Left lung (tissue), 10 donors: ENCODE results near the gene RPTOR. TPM values are rescaled to one million over a fixed set of nuclear protein-coding genes. Genes with fewer than 3 reads are reported as not detected.

Source experiments
- ATAC-seq: fragments of 200-7000 bp; cut with Tn5 transposase; one replicate; pipeline ENCODE4 v1.9.1; 2020; ENCODE audit warnings: moderate library complexity
- DNase-seq, 4 donors: peaks; one replicate each; pipeline ENCODE4 v3.0.0-alpha.2; 2013 to 2020
- H3K27ac ChIP-seq, 2 donors: fragments of 200-600 bp; sonication (generic) in 1 of 2; one replicate each; pipeline versions ENCODE4 v1.5.0 to v1.8.0; 2020 to 2021
- H3K27me3 ChIP-seq, 2 donors: fragments of 200-600 bp; sonication (generic) in 1 of 2; one replicate each; pipeline versions ENCODE4 v1.5.0 to v1.8.0; 2020 to 2021
- H3K36me3 ChIP-seq, 2 donors: fragments of 200-600 bp; sonication (generic) in 1 of 2; one replicate each; pipeline versions ENCODE4 v1.5.0 to v1.8.0; 2020 to 2021
- H3K4me1 ChIP-seq, 2 donors: fragments of 200-600 bp; one replicate each; pipeline ENCODE4 v1.8.0; 2021
- H3K4me3 ChIP-seq, 2 donors: fragments of 200-600 bp; sonication (generic) in 1 of 2; one replicate each; pipeline versions ENCODE4 v1.5.0 to v1.8.0; 2020 to 2021; ENCODE audit warnings: mild to moderate bottlenecking in 1 of 2
- H3K9me3 ChIP-seq, 2 donors: fragments of 200-600 bp; sonication (generic) in 1 of 2; one replicate each; pipeline versions ENCODE4 v1.5.0 to v1.8.0; 2020 to 2021
- intact Hi-C, 2 donors: fragments of 100-400 bp; cut with DNase I; formaldehyde crosslinking; loops; one replicate each; pipeline versions ENCODE4 v1.11.2 to v1.14.2; 2022
- polyA plus RNA-seq, 6 donors: library from polyadenylated mRNA; unstranded; fragments of 120-200 nt; gene quantifications; one replicate each; pipeline ENCODE4 v1.2.1, GENCODE V29; 2013; ENCODE audit not compliant: insufficient read length in 6 of 6
- total RNA-seq, 2 donors: library from RNA; stranded (reverse); fragmentation: NEBNext Ultra II Directional; extraction: Animal tissue kit (Norgen Biotek cat#: 25700); gene quantifications; one replicate each; pipeline ENCODE4 v1.2.1, GENCODE V29; 2021
- TF ChIP-seq, protein P1 (sequence below), 2 donors: fragments of 200-600 bp; sonication (generic) in 1 of 2; IDR thresholded peaks; one replicate each; pipeline versions ENCODE4 v1.5.0 to v1.8.0; 2021; ENCODE audit warnings: antibody characterized with exemption in 2 of 2
- donor health status: DM: no; HTN: yes; CAD: no.
- donor health status: DM: no; HTN: no; CAD: no.

RPTOR gene
- total and polyA plus RNA-seq, 8 donors = 14.2 to 39.2 (median 20.7) TPM

DNA sequence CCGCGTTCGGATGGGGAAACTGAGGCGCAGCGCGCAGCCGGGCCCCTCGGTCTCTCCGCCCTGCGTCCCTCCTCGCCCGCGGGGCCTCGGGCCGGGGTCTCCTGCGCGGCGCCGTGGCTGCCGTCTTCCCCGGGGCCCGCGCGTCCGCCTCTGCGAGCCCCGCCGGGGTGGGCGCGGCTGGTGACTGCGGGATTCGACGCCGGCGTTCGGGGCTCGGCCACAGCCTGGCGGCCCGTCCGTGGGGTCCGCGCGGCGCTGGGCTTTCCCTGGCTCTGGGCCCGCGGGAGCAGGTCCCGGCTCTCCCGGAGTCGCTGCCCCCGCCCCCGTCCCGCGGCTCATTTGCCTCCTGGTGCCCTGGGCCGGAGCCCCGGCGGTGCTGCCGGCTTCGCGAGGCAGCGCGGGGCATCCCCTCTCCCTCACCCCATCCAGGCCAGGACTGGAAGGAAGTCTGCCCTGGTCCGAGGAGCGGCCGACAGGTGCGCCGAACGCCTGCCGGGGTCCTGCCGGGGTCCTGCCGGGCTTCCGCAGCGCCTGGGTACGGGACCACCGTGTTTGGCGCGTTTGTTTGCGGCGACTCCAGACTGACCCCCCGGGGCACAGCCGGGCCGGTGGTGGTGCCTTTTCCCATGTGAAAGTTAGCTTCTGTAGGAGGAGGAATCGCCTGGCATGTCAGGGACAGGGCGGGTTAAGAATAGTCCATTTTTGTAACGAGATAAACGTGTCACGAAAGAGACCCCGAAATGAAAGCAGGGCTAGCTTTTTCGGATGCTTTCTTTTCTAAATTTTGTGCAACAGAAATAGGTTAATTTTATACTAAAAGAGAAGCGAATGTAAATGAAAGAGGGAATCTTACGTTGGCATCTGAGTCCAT lies 447.7 kb downstream of the RPTOR start:
- Histone ChIP-seq H3K27ac (peak overlapping the region; percentile 33 to 67), H3K4me1 (peaks cover 15 to 38% of the 10 kb centered on the region in 2 donors)

DNA sequence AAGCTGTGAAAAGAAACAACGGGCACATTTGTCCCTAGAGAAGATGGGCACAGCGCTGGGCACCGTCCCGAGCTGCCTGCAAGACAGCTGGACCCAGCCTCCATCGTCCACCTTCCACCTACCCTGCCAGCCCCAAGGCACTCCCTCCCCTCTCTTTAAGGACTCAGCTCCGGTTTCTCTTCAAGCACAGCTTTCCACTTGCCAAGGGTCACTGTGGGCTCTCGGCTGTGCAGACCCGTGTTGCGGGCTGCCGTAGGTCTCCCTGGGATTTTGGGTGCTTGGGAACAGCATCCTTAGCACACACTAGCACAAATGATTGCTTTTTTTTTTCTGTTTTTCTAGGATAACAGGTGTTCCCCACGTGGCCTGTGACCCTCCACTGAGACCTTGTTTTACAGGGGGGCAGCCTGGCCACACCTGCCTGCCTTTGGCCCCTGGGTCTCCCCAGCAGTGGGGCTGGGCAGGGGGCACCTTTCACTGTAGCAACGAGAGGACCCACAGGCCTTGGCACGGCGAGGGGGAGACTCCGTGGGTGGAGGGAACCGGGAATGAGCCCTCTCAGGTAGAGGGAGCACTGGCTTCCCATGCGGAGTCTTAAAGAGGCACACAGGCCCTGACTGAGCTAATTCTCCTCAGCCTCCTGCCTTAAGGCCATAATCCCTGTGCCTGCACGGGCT lies 448.4 kb downstream of the RPTOR start:
- peaks cover 3 to 33% of the 10 kb centered on the region in 2 donors for H3K36me3 ChIP-seq
- no peaks in the 10 kb centered on the region for H3K9me3 ChIP-seq
- peaks cover 15 to 34% of the 10 kb centered on the region in 2 donors for H3K4me1 ChIP-seq
- peak overlapping the region; percentile 70 to 86 for H3K4me3 ChIP-seq
- no peak overlapping the region for H3K27ac ChIP-seq
- TF ChIP-seq, protein P1, sequence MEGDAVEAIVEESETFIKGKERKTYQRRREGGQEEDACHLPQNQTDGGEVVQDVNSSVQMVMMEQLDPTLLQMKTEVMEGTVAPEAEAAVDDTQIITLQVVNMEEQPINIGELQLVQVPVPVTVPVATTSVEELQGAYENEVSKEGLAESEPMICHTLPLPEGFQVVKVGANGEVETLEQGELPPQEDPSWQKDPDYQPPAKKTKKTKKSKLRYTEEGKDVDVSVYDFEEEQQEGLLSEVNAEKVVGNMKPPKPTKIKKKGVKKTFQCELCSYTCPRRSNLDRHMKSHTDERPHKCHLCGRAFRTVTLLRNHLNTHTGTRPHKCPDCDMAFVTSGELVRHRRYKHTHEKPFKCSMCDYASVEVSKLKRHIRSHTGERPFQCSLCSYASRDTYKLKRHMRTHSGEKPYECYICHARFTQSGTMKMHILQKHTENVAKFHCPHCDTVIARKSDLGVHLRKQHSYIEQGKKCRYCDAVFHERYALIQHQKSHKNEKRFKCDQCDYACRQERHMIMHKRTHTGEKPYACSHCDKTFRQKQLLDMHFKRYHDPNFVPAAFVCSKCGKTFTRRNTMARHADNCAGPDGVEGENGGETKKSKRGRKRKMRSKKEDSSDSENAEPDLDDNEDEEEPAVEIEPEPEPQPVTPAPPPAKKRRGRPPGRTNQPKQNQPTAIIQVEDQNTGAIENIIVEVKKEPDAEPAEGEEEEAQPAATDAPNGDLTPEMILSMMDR (IDR thresholded peaks at IDR 0.05) = no peak
- no peaks in the 10 kb centered on the region for H3K27me3 ChIP-seq
- intact Hi-C loops = no loop called here
- DNase-seq (peak in 1 of 4 donors; percentile 68), ATAC-seq (peak; percentile 29)

More for the DNA sequence above, 447.7 kb downstream of the RPTOR start:
- intact Hi-C loops = no loop called here
- TF ChIP-seq, protein P1 (IDR thresholded peaks at IDR 0.05) = no peak
- Histone ChIP-seq H3K4me3 (peak overlapping the region; percentile 70 to 86), H3K9me3 (no peaks in the 10 kb centered on the region), H3K36me3 (peaks cover under 1 to 26% of the 10 kb centered on the region in 2 donors), H3K27me3 (no peaks in the 10 kb centered on the region)
- DNase-seq (peak in 1 of 4 donors; percentile 84), ATAC-seq (peak; percentile 4)

DNA sequence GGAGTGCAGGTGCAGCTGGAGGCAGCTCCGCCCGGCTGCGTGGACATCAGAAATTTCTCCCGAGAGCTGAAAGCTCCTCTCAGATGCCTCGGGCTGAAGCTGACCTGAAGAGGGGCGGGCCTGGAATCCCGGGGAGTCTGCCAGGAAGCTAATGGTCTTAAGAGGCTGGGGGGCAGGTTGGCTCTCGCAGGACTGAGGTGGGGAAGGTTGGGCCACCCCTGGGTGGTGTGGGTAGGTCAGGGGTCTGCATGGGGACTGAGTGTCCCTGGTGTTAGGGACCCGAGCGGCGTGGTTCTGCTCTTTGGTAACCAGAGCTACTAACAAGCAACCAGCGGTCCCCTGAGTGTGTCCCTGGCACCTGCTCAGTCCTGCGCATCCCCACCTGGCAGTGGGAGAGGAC lies 450.5 kb downstream of the RPTOR start:
- Histone ChIP-seq H3K4me3 (no peak overlapping the region), H3K36me3 (peaks cover 3 to 54% of the 10 kb centered on the region in 2 donors), H3K9me3 (no peaks in the 10 kb centered on the region), H3K27me3 (no peaks in the 10 kb centered on the region), H3K4me1 (peaks cover 9 to 27% of the 10 kb centered on the region in 2 donors), H3K27ac (no peak overlapping the region)
- no peak for ATAC-seq
- intact Hi-C loops = no loop called here
- TF ChIP-seq, protein P1 (IDR thresholded peaks at IDR 0.05) = no peak
- DNase-seq = peak in 1 of 4 donors; percentile 68

DNA sequence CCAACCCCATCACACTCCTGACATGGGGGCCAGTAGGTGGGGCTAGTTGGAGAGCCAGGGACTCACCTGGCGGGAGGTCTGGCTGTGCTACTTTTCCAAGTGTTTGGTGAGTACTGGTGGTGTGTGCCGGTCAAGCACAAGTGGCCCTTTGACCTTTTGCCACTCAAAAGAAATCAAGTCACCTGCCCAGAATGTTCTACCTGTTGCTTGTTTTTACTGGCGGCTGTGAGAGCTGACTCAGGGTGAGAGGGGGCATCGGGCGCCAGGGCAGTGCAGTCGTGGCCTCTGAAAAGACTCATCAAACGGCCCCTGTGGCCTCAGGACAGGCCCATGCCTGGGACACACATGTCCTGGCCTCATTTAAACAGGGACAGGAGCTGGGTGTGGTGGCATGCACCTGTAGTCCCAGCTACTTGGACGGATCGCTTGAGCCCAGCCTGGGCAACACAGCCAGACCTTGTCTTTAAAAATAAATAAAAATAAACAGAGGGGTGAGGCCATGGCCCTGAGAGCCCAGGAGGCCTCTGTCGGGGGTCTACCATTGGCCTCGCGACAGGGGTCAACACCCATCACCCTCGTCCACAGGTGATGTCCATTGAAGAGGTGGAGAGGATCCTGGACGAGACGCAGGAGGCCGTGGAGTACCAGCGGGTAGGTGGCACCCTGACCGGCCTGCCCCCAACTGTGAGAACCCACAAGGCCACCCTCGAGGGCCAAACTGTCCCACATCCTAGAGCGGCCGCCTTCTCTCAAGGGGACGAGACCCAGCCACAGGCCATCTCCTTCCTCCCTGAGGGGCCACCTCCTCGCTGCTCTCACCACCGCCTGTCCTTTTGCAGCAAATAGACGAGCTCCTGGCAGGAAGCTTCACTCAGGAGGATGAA lies 452.0 kb downstream of the RPTOR start:
- intact Hi-C loops = no loop called here
- Histone ChIP-seq H3K36me3 (peaks cover 3 to 59% of the 10 kb centered on the region in 2 donors), H3K27me3 (peaks cover 0 to 2% of the 10 kb centered on the region in 2 donors), H3K4me1 (peaks cover 9 to 25% of the 10 kb centered on the region in 2 donors), H3K27ac (no peak overlapping the region), H3K9me3 (no peaks in the 10 kb centered on the region), H3K4me3 (no peak overlapping the region)
- DNase-seq = peak in 1 of 4 donors; percentile 59
- ATAC-seq = peak; percentile 28
- TF ChIP-seq, protein P1 (IDR thresholded peaks at IDR 0.05) = no peak
